Retinal pigment epithelial cell (primary cell): ENCODE results near the gene POT1.

Experiments
- DNase-seq: peaks from one replicate; pipeline ENCODE4 v3.0.0-alpha.2; 2010; ENCODE audit warnings: low read depth
- H3K4me3 ChIP-seq: 2 replicates; pipeline ENCODE4 v1.5.1; 2011; ENCODE audit warnings: mild to moderate bottlenecking, low read length, control low read depth, moderate library complexity
- TF ChIP-seq, protein P1 (sequence below): conservative IDR thresholded peaks from 2 replicates; pipeline ENCODE4 v1.5.1; 2011; ENCODE audit warnings: low read depth, low read length, control low read depth, inconsistent platforms

The POT1 gene

DNA sequence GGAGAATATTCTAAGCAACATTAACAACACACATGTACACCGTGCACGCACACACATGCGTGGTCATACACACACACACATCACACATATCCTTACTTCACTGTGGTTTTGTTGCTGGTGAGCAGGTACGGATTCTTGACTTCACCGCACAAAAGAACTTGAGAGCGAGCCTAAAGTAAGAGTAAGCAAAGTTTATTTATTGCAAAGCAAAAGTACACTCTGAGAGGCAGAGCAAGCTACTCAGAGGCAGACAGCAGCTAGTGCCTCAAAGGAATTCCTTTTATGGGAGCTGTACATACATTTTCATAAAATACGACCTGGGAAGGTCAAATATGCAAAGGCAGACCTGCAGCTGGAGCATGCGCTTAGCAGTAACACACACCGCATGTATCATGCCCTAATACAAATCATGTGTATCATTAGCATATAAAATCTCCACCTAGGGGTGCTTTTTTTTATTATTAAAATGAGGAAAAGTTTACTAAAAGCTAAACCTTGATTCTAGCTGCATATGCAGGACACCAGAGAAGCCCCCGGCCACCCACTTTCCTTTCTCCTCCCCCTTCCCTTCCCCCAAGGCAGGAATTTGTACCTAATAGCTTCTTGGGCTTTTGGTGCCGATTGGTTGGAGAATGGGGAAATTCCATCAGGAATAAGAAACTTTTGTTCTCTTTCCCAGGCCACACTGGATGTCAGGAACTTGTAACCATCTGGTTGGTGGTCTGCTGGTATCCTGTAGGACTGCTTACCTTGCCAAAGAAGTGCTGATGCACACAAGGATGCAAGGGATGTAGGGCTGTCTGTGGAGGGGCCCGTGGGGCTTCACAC lies 147.5 kb downstream of the POT1 start:
- DNase-seq: no peak
- TF ChIP-seq, protein P1, sequence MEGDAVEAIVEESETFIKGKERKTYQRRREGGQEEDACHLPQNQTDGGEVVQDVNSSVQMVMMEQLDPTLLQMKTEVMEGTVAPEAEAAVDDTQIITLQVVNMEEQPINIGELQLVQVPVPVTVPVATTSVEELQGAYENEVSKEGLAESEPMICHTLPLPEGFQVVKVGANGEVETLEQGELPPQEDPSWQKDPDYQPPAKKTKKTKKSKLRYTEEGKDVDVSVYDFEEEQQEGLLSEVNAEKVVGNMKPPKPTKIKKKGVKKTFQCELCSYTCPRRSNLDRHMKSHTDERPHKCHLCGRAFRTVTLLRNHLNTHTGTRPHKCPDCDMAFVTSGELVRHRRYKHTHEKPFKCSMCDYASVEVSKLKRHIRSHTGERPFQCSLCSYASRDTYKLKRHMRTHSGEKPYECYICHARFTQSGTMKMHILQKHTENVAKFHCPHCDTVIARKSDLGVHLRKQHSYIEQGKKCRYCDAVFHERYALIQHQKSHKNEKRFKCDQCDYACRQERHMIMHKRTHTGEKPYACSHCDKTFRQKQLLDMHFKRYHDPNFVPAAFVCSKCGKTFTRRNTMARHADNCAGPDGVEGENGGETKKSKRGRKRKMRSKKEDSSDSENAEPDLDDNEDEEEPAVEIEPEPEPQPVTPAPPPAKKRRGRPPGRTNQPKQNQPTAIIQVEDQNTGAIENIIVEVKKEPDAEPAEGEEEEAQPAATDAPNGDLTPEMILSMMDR: no peak
- H3K4me3 ChIP-seq: no peak overlapping the region

DNA sequence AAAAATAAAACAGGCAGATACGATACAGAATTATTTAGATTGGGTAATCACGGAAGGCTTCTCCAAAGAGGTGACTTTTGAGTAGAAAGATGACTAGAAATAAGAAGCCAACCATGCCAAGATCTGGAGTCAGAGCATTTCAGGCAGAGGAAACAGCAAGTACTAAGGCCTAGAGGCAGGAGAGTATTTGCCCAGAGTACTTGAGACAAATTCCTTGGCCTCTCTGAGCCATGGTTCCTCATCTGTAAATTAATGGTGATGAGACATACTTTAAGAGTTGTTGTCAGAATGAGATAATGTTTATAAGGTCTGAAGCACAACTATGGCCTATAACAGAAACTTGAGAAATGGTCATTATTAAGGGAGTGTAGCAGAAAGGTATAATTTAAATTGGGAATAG lies 148.2 kb downstream of the POT1 start:
- no peak overlapping the region for H3K4me3 ChIP-seq
- no peak for DNase-seq
- TF ChIP-seq, protein P1: no peak

DNA sequence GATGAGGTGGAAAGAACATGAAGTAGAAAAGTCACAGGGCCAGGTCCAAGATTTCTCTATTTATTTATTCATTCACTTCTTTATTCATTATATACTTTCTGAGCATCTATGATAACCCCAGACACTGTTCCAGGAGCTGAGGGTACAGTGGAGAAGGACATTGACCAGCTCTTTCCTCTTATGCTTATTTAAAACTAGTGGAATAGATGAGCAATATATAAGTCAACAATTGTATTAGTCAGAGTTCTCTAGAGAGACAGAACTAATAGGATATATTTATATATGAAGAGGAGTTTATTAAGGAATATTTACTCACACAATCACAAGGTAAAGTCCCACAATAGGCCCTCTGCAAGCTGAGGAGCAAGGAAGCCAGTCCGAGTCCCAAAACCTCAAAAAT lies 149.0 kb downstream of the POT1 start:
- no peak overlapping the region for H3K4me3 ChIP-seq
- TF ChIP-seq, protein P1: no peak
- no peak for DNase-seq

DNA sequence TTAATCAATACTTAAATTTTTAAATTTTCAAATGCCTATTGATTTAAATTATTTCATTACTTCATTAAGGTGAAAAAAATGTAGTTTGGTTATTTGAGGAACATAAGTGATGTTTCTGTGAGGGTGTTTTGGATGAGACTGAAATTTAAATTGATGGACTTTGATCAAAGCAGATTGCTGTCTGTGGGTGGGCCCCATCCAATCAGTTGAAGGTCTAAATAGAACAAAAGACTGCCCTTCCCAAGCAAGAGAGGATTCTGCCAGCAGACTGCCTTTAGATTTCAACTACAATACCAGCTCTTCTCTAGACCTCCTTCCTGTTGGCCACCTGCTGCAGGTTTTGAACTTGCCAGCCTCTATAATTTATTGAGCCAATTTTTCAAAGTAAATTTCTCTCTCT lies 149.6 kb downstream of the POT1 start:
- H3K4me3 ChIP-seq: no peak overlapping the region
- TF ChIP-seq, protein P1: no peak
- DNase-seq: no peak

DNA sequence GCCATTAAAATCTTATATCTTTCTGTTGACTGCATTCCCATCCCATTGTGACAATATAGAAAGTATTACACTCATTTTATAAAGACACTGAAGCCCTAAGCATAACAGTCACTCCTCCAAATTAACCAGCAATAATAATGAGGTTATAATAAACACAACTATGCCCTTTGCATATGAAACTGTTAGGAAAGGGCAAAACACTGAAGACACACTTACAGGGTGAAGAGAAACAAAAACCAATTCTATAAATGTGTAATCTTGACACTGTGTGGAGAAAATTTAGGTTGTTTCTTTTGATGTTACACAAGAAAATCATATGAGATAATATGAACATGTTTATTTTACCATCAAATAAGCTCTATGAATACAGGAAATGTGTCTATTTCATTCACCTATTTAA lies 150.0 kb downstream of the POT1 start:
- DNase-seq: no peak
- no peak overlapping the region for H3K4me3 ChIP-seq
- TF ChIP-seq, protein P1: no peak

DNA sequence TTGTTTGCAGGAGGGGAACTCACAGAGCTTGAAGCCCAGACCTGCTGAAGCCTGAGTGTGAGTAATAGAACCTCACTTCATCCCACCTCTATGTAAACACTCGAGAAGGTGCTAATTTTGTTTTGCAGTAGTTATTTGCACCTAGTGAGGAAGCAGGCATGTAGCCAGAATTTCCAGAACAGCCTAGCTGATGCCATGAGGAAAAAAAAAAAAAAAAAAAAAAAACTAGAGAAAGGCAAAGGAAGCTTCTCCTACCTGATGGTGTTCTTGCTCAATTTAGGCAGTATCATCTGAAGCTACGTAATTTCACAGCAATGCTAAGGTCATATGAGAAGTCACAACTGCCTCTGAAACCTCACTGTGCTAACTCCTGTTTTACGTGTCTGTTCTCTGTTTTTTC lies 150.4 kb downstream of the POT1 start:
- no peak for DNase-seq
- H3K4me3 ChIP-seq: no peak overlapping the region
- TF ChIP-seq, protein P1: no peak

DNA sequence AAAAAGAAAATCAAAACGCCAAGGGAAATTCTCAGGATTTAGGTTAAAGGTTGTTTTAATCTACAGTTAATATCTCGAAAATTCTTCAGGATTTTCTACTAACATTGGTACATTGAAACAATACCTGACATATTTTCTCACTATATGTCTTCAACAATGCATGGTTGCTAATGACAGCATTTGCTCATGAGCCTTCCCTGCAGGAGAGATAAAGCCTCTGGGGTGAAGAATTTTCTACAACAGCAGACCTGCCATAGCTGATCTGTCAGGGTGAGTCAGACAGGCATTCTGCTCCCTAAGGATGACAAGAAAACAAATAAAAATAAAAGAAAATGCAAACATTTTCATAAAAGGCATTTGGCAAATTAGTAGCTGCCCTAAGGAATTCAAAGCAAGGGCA lies 152.4 kb downstream of the POT1 start:
- TF ChIP-seq, protein P1: no peak
- H3K4me3 ChIP-seq: no peak overlapping the region

More for the DNA sequence above, 152.4 kb downstream of the POT1 start:
- no peak for DNase-seq
